ENCODE data around the gene IRGC.
"Not testable (repeated sequence)": the region's sequence is repeated elsewhere in the genome, so short reads cannot be mapped to it uniquely, and the experiment has no call there.

IRGC gene

DNA sequence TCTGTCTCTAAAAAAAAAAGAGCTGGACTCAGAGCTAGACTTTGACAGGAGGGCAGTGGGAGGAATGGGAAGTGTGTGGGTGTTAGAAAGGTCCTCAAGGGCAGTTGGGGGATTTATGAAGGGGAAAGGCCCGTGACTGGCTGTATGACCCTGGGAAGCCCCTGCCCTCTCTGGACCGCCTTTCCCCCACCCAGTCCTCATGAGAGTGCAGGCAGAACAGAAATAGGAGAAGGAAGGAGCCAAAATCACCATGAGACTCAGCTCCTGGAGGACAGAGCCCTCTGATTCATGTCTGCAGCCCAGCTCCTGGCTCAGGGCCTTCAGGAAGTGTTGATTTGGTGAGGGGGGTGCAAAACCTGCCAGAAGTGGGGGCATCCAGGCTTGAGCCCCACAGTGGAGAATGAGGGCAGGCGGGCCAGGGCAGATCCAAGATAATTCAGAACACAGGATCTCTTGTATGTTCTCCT is 47.6 kb downstream of the IRGC start:
- Mint-ChIP-seq H3K4me1 (peaks cover 68 to 82% of the 10 kb centered on the region in 2 donors), H3K27ac (peak overlapping the region; percentile 95), H3K36me3 (peaks cover 30 to 54% of the 10 kb centered on the region in 2 donors), H3K4me3 (peak overlapping the region; percentile 18 to 64), H3K9me3 (peaks cover 0 to 4% of the 10 kb centered on the region in 2 donors), H3K27me3 (no peaks in the 10 kb centered on the region)
- peak; percentile 68 for DNase-seq
- ATAC-seq (replicated peaks) = peak; percentile 51 to 52

DNA sequence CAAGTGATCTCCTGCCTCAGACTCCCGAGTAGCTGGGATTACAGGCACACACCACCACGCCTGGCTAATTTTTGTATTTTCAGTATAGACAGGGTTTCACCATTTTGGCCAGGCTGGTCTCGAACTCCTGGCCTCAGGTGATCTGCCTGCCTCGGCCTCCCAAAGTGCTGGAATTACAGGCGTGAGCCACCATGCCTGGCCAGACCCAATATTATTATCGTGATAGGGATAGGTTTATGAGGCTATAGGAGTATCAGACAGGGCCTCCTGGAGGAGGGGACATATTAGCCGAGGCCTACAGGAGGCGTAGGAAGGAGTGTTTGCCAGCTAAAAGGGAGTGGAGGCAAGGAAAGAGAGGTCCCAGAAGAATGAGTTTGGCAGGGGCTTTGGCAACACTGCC is 48.8 kb downstream of the IRGC start:
- H3K27me3 Mint-ChIP-seq; DNase-seq; ATAC-seq (replicated peaks); H3K9me3 Mint-ChIP-seq: not testable (repeated sequence)
- Mint-ChIP-seq H3K4me3 (peak overlapping the region; percentile 11 to 31), H3K36me3 (peaks cover 41 to 66% of the 10 kb centered on the region in 2 donors), H3K27ac (peak overlapping the region; percentile 92), H3K4me1 (peaks cover 69 to 83% of the 10 kb centered on the region in 2 donors)

DNA sequence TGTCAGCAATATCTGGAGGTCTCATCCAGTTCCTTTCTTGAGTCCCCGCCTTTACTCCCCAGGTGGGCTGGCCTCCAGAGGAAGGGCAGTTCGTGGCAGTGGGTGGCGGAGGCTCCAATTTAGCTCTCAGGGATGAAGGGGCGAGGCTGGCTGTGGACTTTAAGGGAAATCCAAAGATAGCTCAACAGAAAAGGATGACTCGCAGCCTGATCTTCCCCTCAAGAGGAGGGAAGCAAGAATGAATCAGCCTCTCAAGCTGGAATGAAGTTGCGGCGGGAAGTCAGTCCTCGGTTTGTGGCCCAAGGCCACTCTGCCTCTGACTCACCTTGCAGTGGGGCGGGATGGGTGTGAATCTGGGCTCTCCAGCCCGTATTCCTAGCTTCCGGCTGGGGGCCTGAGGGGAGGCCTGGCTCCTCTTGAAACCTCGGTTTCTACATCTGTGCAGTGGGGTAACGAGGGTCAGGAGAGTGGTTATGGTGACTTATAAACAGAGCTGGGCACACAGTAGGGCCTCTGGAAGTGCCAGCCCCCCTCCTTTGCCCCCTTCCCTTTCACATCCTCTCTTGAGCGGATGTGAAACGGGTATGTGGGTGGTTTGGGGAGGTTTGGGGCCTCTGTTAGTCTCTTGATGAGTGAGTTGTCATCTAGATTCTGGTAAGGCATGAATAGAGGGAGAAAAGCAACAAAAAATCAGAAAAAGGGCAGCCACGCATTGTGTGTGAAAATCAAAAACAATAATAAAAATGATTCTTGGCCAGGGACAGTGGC is 49.4 kb downstream of the IRGC start:
- Mint-ChIP-seq H3K27me3 (no peaks in the 10 kb centered on the region), H3K36me3 (peaks cover 46 to 72% of the 10 kb centered on the region in 2 donors), H3K4me3 (peak overlapping the region; percentile 33 to 53), H3K4me1 (peaks cover 75 to 84% of the 10 kb centered on the region in 2 donors), H3K9me3 (peaks cover 0 to 4% of the 10 kb centered on the region in 2 donors), H3K27ac (peak overlapping the region; percentile 92)
- peak; percentile 84 to 88 for ATAC-seq (replicated peaks)
- peak; percentile 84 for DNase-seq

DNA sequence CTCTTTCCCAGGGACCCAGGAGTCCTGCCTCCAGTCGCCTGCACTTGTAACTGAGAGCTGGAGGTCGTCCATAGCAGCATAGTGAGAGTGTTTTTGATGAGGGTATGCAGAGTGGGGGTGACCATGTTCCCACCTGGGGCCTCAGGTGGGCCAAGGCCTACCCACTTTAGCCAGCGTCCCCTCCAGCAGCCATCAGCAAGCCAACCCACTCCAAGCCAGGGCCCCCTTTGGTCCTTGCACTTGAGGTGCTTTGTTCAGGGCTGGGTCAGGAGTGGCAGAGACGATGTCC is 50.8 kb downstream of the IRGC start:
- peak overlapping the region; percentile 92 for H3K27ac Mint-ChIP-seq
- peaks cover 71 to 74% of the 10 kb centered on the region in 2 donors for H3K4me1 Mint-ChIP-seq
- H3K4me3 Mint-ChIP-seq = peak overlapping the region; percentile 33 to 53
- H3K36me3 Mint-ChIP-seq = peaks cover 57 to 83% of the 10 kb centered on the region in 2 donors
- ATAC-seq (replicated peaks) = no peak
- H3K27me3 Mint-ChIP-seq = no peaks in the 10 kb centered on the region
- no peak for DNase-seq
- H3K9me3 Mint-ChIP-seq = peaks cover 0 to 4% of the 10 kb centered on the region in 2 donors

DNA sequence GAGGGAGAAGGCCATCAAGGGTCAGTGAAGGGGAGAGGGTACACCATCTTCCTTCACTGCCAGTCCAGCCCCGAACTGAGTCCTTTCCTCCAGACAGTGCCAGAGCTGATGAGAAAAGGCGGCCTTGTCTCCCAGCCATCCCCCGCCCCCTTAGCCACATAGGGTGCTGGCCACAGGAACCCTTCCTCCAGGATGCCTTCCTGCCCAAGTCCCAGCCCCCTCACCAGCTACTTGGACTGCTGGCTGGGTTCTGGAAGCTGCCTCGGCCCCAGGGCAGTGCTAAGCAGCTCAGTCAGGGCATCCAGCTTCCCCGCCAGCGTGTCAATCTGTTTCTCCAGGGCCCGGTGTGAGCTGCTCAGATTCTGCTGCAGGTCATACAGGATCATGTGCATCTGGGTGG is 51.4 kb downstream of the IRGC start:
- Mint-ChIP-seq H3K27ac (peak overlapping the region; percentile 92), H3K4me3 (peak overlapping the region; percentile 33 to 40)
- no peak for ATAC-seq (replicated peaks)

DNA sequence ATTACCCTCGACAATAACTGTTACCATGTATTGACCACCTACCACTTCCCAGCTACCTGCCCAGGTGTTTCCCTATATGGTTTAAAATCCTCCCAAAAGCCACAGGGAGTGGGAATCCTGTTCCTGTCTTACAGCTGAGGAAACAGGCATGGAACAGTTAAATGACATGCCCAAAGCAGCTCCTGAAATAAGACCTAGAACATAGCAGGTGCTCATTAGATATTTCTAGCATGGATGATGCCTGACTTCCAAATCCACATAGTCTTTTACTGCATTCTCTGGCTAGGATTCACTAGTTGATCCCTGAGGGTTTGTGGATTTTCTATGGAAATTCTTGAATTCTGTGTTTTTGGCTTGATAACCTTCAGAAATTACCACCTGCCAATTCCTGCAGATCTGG is 51.9 kb downstream of the IRGC start:
- ATAC-seq (replicated peaks) (no peak), DNase-seq (no peak)
- peaks cover 56 to 87% of the 10 kb centered on the region in 2 donors for H3K36me3 Mint-ChIP-seq
- H3K27me3 Mint-ChIP-seq = no peaks in the 10 kb centered on the region
- H3K9me3 Mint-ChIP-seq = peaks cover 0 to under 1% of the 10 kb centered on the region in 2 donors
- H3K4me3 Mint-ChIP-seq = no peak overlapping the region
- H3K27ac Mint-ChIP-seq = peak overlapping the region; percentile 92
- peaks cover 62 to 63% of the 10 kb centered on the region in 2 donors for H3K4me1 Mint-ChIP-seq

More for the DNA sequence above, 51.4 kb downstream of the IRGC start:
- peaks cover 66 to 67% of the 10 kb centered on the region in 2 donors for H3K4me1 Mint-ChIP-seq
- no peak for DNase-seq
- peaks cover 59 to 86% of the 10 kb centered on the region in 2 donors for H3K36me3 Mint-ChIP-seq
- peaks cover 0 to 4% of the 10 kb centered on the region in 2 donors for H3K9me3 Mint-ChIP-seq
- H3K27me3 Mint-ChIP-seq = no peaks in the 10 kb centered on the region

DNA sequence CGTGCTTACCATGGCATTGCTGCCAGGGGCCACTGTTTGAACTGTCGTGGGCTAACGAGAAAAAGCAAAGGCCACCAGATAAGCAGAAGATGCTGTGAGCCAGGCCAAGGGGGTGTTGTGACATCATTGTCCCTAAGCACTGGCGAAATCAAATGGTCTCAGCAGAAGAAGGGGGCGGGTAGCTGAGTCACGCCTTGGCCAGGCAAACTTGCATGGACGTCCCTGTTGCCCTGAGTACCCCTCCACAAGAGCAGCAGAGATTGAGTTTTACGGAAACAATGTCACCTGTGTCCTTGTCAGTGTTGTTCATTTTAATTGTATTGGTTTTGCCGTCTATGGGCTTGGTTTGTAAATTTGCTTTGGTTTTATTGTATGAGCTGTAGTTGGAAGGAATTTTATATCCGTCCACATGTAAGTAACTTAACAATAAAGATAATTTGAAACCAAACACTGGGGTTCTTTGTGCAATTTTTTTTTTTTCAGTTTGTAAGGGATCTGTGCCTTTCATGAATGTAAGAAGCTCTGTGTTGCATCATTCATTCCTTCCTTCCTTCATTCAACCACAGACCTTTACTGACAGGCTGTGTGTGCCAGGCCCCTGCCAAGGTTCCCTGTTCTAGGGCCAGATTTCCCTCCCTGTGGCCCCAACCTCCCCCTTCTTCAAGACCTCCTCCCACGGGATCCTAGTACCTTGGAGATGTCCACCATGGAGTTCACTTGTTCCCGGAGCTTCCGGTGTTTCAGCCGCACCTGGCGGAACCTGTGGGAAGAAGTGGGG is 52.6 kb downstream of the IRGC start:
- peaks cover 54 to 88% of the 10 kb centered on the region in 2 donors for H3K36me3 Mint-ChIP-seq
- peak overlapping the region; percentile 52 for H3K27ac Mint-ChIP-seq
- DNase-seq (no peak), ATAC-seq (replicated peaks) (no peak)
- no peak overlapping the region for H3K4me3 Mint-ChIP-seq
- no peaks in the 10 kb centered on the region for H3K27me3 Mint-ChIP-seq
- peaks cover 56 to 58% of the 10 kb centered on the region in 2 donors for H3K4me1 Mint-ChIP-seq
- H3K9me3 Mint-ChIP-seq = no peaks in the 10 kb centered on the region

DNA sequence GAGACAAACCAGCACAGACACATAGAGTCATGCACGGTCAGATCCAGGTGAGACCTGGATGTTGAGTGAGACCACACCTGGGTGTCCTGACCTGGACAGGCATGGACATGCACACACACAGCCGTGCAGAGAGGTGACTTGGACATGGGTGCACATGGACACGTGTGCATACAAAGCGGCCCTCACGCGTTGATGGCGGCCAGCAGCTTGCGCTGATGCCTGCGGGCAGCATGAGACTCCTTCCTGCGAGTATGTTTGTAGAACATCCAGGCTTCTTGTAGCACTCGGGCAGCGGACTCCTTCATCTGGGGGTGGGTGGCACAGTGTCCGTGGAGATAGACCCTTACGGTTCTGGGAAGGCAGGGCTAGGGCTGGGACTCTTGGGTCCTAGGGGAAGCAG is 53.4 kb downstream of the IRGC start:
- peaks cover 49 to 52% of the 10 kb centered on the region in 2 donors for H3K4me1 Mint-ChIP-seq
- peaks cover 55 to 88% of the 10 kb centered on the region in 2 donors for H3K36me3 Mint-ChIP-seq
- ATAC-seq (replicated peaks) (no peak), DNase-seq (no peak)
- peak overlapping the region; percentile 52 for H3K27ac Mint-ChIP-seq
- no peaks in the 10 kb centered on the region for H3K27me3 Mint-ChIP-seq
- H3K9me3 Mint-ChIP-seq = no peaks in the 10 kb centered on the region
- H3K4me3 Mint-ChIP-seq = no peak overlapping the region
